Testis (tissue), 3 donors: Measurements from ENCODE around the gene RSKR. TPM values are rescaled to one million over a fixed set of nuclear protein-coding genes. Genes with fewer than 3 reads are reported as not detected.

Source experiments
- DNase-seq: peaks from one replicate; pipeline ENCODE4 v3.0.0-alpha.2; 2019
- H3K27ac ChIP-seq, 2 donors: fragments of 200-600 bp; sonication (generic); one replicate each; pipeline ENCODE4 v1.5.1; 2019
- H3K27me3 ChIP-seq: fragments of 200-600 bp; sonication (generic); one replicate; pipeline ENCODE4 v1.5.1; 2019
- H3K36me3 ChIP-seq: fragments of 200-600 bp; sonication (generic); one replicate; pipeline ENCODE4 v1.5.1; 2017; ENCODE audit warnings: low read depth; ENCODE audit errors: missing control alignments
- H3K4me1 ChIP-seq: fragments of 200-600 bp; sonication (generic); one replicate; pipeline ENCODE4 v1.5.1; 2019
- H3K4me3 ChIP-seq, 2 donors: fragments of 200-600 bp; sonication (generic); one replicate each; pipeline ENCODE4 v1.5.1; 2017 to 2019
- H3K9me3 ChIP-seq: fragments of 200-600 bp; sonication (generic); one replicate; pipeline ENCODE4 v1.5.1; 2017
- POLR2A ChIP-seq: fragments of 450-650 bp; IDR thresholded peaks from one replicate; pipeline ENCODE4 v1.6.1; 2017; ENCODE audit warnings: antibody characterized with exemption, mild to moderate bottlenecking, moderate library complexity
- WGBS, 2 donors: methylation state at CpG; one replicate each; pipeline ENCODE4 v1.1.5; 2018; 5-methylcytosine and 5-hydroxymethylcytosine counted together
- intact Hi-C: fragments of 100-400 bp; cut with DNase I; formaldehyde crosslinking; loops from one replicate; pipeline ENCODE4 v1.15.1; 2023; ENCODE audit warnings: low total_unique reads
- polyA plus RNA-seq: library from polyadenylated mRNA; stranded (reverse); fragments of 350-450 nt; fragmentation: Illumina TruSeq; extraction: RNeasy Lipid Tissue Mini Kit (QIAGEN cat#74804); gene quantifications from one replicate; pipeline ENCODE4 v1.2.3, GENCODE V29; 2014; ENCODE audit warnings: low read depth, low replicate concordance; ENCODE audit not compliant: insufficient read depth
- total RNA-seq, 2 donors: library from RNA; depleted of rRNA; stranded (reverse); fragments of >200 nt; gene quantifications; one replicate each; pipeline ENCODE4 v1.2.3, GENCODE V29; 2016
- TF ChIP-seq, protein P1 (sequence below), 3 experiments: fragments of 450-650 bp in 2 of 3; fragments of 200-600 bp in 1 of 3; sonication (generic) in 1 of 3; IDR thresholded peaks; one replicate each; pipeline ENCODE4 v1.5.1; 2016 to 2019; ENCODE audit warnings: antibody characterized with exemption in 3 of 3, mild to moderate bottlenecking in 2 of 3, moderate library complexity in 1 of 3

Gene RSKR
- total and polyA plus RNA-seq, 3 donors from 2014 or later: 18.1 to 41.7 (median 38.0) TPM

- Histone ChIP-seq H3K9me3 (no peaks in the 10 kb centered on the region), H3K36me3 (no peaks in the 10 kb centered on the region), H3K4me3 (peak within 1 kb of the TSS; percentile 98 to 99), H3K4me1 (peaks cover 28% of the 10 kb centered on the region), H3K27ac (peak within 1 kb of the TSS; percentile 89 to 97), H3K27me3 (no peaks in the 10 kb centered on the region)
- intact Hi-C loops: no loop called here
- DNase-seq: peak; percentile 97
- 0 to 1% methylated on average over 33 to 79 of the region's 89 CpGs for WGBS, 2 donors
- TF ChIP-seq, protein P1, sequence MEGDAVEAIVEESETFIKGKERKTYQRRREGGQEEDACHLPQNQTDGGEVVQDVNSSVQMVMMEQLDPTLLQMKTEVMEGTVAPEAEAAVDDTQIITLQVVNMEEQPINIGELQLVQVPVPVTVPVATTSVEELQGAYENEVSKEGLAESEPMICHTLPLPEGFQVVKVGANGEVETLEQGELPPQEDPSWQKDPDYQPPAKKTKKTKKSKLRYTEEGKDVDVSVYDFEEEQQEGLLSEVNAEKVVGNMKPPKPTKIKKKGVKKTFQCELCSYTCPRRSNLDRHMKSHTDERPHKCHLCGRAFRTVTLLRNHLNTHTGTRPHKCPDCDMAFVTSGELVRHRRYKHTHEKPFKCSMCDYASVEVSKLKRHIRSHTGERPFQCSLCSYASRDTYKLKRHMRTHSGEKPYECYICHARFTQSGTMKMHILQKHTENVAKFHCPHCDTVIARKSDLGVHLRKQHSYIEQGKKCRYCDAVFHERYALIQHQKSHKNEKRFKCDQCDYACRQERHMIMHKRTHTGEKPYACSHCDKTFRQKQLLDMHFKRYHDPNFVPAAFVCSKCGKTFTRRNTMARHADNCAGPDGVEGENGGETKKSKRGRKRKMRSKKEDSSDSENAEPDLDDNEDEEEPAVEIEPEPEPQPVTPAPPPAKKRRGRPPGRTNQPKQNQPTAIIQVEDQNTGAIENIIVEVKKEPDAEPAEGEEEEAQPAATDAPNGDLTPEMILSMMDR (IDR thresholded peaks at IDR 0.05): peak in 2 of 3 experiments; percentile 13 to 28
- TF ChIP-seq POLR2A: peak; percentile 57
These were observed 31.0 kb upstream of the RSKR start, which contains the start of gene BLTP2 for GRCh38 chr17:28644787-28645575. Gene BLTP2 (minus strand): TSS chr17:28645158. CDS start chr17:28645056, 102 bp downstream.

- no peaks in the 10 kb centered on the region for H3K9me3 ChIP-seq
- H3K4me3 ChIP-seq: peak overlapping the region; percentile 98 to 99
- no peak for TF ChIP-seq POLR2A
- TF ChIP-seq, protein P1 (IDR thresholded peaks at IDR 0.05): peak; percentile 28 to 57 (median 43)
- H3K36me3 ChIP-seq: no peaks in the 10 kb centered on the region
- DNase-seq: peak; percentile 67
- peak overlapping the region; percentile 89 to 97 for H3K27ac ChIP-seq
- intact Hi-C loops: no loop called here
- H3K27me3 ChIP-seq: no peaks in the 10 kb centered on the region
- H3K4me1 ChIP-seq: peaks cover 28% of the 10 kb centered on the region
- WGBS, 2 donors: 0% methylated on average over 18 of the region's 18 CpGs
These were observed 30.2 kb upstream of the RSKR start for GRCh38 chr17:28643983-28644786.

- TF ChIP-seq POLR2A: no peak
- TF ChIP-seq, protein P1 (IDR thresholded peaks at IDR 0.05): no peak
- H3K36me3 ChIP-seq: no peaks in the 10 kb centered on the region
- no peak for DNase-seq
- no peaks in the 10 kb centered on the region for H3K9me3 ChIP-seq
- WGBS, 2 donors: 93 to 97% methylated on average over 2 of the region's 2 CpGs
- peaks cover 21% of the 10 kb centered on the region for H3K4me1 ChIP-seq
- no peaks in the 10 kb centered on the region for H3K27me3 ChIP-seq
- intact Hi-C loops: no loop called here
- H3K27ac ChIP-seq: no peak overlapping the region
- no peak overlapping the region for H3K4me3 ChIP-seq
These were observed 27.6 kb upstream of the RSKR start for GRCh38 chr17:28641579-28641978.

DNA sequence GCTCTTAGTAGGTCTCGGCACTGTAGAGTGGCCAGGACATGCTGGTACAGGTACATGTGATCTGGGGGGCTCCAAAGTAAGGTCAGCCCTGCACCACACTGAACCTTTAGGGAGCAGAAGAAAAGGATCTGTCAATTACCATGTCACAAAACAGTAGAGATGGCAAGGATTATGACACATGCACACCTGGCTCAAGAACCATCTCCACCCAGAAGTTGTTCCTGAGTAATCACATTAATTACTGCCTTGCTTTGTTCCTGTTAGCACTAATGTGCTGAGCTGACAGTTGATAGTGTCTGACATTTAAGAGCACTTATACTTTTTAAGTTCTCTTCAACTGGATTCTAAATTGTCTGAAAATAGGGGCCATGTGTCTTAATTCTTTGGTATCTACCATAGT is 21.5 kb upstream of the RSKR start:
- WGBS, 2 donors: 100% methylated on average over 1 of the region's 1 CpG

More for the DNA sequence above, 21.5 kb upstream of the RSKR start:
- no peak overlapping the region for H3K4me3 ChIP-seq
- no peaks in the 10 kb centered on the region for H3K9me3 ChIP-seq
- no peaks in the 10 kb centered on the region for H3K27me3 ChIP-seq
- no peaks in the 10 kb centered on the region for H3K36me3 ChIP-seq
- intact Hi-C loops: no loop called here
- H3K4me1 ChIP-seq: no peaks in the 10 kb centered on the region
- DNase-seq: no peak
- H3K27ac ChIP-seq: no peak overlapping the region
- TF ChIP-seq, protein P1 (IDR thresholded peaks at IDR 0.05): no peak
- TF ChIP-seq POLR2A: no peak
